ENCODE results near the gene ALK.

The ALK gene

DNA sequence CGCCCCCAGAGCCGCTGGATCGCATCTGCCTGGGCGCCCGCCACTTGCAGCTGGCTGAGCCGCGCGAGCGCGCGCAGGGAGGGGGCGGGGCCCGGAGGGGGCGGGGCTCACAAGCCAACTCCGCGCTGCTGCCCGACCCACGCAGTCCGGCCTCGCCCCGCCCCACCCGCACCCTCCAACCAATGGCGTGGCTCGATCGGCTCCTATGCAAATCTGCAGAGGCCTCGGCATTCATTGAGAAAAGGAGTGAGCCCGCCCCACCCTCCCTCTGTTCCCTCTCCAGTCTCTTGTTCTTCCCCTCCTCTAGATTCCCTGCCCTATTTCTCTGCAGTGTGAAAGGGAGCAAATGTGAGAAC is at the start of gene ALK:
Gene ALK, minus strand, starts transcription at position 27 of the 356 bp plus-strand sequence. CDS start 927 bp downstream, outside the sequence.
- DNase-seq (ENCODE audit: extremely low read depth, low read depth) = peak; percentile 50
- TF ChIP-seq, protein P1, sequence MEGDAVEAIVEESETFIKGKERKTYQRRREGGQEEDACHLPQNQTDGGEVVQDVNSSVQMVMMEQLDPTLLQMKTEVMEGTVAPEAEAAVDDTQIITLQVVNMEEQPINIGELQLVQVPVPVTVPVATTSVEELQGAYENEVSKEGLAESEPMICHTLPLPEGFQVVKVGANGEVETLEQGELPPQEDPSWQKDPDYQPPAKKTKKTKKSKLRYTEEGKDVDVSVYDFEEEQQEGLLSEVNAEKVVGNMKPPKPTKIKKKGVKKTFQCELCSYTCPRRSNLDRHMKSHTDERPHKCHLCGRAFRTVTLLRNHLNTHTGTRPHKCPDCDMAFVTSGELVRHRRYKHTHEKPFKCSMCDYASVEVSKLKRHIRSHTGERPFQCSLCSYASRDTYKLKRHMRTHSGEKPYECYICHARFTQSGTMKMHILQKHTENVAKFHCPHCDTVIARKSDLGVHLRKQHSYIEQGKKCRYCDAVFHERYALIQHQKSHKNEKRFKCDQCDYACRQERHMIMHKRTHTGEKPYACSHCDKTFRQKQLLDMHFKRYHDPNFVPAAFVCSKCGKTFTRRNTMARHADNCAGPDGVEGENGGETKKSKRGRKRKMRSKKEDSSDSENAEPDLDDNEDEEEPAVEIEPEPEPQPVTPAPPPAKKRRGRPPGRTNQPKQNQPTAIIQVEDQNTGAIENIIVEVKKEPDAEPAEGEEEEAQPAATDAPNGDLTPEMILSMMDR (IDR thresholded peaks at IDR 0.05; ENCODE audit: low read depth, low read length) = no peak

- DNase-seq (ENCODE audit: extremely low read depth, low read depth) = no peak
- TF ChIP-seq, protein P1 (IDR thresholded peaks at IDR 0.05; ENCODE audit: low read depth, low read length) = no peak
These were observed 44.9 kb upstream of the ALK start for GRCh38 chr2:29966266-29966665.

- DNase-seq (ENCODE audit: extremely low read depth, low read depth) = no peak
- TF ChIP-seq, protein P1 (IDR thresholded peaks at IDR 0.05; ENCODE audit: low read depth, low read length) = no peak
These were observed 42.7 kb upstream of the ALK start for GRCh38 chr2:29963972-29964570.

DNA sequence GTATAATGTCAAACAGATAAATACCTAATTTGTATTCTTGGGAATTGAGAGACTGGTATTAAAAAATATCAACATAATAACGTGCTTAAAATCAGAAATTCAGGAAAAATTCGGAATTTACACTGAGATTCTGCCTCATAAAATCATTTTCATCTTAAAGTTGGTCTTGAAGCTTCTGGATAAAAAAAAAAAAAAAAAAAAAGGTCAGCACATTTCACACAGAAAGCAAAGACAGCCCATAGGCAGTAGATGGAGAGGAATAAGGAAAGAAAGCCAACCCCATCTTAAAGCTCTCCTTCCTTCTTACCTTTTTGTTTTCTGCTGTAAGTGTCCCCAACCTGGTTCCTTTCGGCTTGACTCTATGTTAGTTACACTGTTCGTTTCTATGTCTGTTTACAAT is 41.5 kb upstream of the ALK start:
- DNase-seq (ENCODE audit: extremely low read depth, low read depth) = no peak
- TF ChIP-seq, protein P1 (IDR thresholded peaks at IDR 0.05; ENCODE audit: low read depth, low read length) = no peak

- DNase-seq (ENCODE audit: extremely low read depth, low read depth) = no peak
- TF ChIP-seq, protein P1 (IDR thresholded peaks at IDR 0.05; ENCODE audit: low read depth, low read length) = no peak
These were observed 32.9 kb upstream of the ALK start for GRCh38 chr2:29954316-29954715.

DNA sequence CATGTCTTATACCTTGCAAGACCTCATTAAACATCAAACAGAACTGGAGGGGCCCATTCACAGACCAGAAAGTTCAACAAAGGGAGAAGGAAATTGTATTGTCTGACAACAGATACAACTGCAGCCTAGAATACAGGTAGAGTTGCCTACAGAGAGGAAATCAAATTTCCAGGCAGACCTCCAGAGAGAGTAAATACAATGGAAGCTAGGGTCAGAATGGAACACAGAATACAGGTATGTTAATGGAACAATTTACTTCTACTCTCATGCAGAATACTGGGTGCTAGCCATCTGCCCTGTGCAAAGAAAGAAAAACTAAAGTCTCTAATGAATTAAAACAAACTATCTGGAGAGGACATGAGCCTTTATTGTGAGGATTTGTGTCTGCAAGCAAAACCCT is 31.6 kb upstream of the ALK start:
- DNase-seq (ENCODE audit: extremely low read depth, low read depth) = no peak
- TF ChIP-seq, protein P1 (IDR thresholded peaks at IDR 0.05; ENCODE audit: low read depth, low read length) = no peak

DNA sequence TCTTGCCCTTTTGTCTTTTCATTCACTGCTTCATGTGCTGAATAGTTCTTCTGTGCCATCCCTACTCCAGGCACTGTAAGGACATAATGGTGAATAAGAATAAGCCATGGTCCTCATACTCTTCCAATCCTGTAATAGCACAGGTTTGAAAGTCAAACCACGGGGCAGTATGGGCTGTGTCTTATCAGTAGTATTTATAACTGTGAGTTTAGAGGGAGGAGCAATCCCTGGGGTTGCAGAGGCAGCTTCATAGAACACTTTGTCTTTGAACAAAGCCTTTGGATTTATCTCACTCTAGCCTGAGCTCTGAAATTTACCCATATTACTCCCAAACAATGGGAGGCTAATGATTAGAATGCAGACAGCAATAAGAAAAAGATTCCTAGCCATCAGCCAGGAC is 30.2 kb upstream of the ALK start:
- TF ChIP-seq, protein P1 (IDR thresholded peaks at IDR 0.05; ENCODE audit: low read depth, low read length) = no peak
- no peak for DNase-seq (ENCODE audit: extremely low read depth, low read depth)

All from AG09319 (cell line).